ENCODE measurements around the gene OTX1. TPM values are rescaled to one million over a fixed set of nuclear protein-coding genes. Genes with fewer than 3 reads are reported as not detected.

Gene OTX1
- total RNA-seq, 1 donor from 2014 or later: 0.31 TPM

DNA sequence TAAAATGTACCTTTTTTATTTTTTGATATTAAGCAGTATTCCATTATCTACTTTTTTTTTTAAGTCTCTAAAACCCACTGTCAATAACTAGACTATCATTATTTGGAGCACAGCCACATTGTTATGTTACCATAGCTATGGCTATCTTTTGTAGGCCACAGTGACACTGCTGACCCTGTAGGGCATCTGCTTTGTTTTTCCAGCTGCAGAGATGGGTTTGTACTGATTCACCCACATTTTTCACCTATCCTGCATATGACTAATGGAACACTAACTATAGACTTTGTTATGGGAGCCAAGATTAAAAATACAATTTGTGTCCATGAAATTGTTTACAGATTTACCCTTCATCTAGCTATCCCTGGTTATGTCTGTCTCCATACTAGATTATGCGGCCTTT, 21.6 kb upstream of the OTX1 start:
- no peaks in the 10 kb centered on the region for H3K36me3 Mint-ChIP-seq (ENCODE audit: low read depth)
- intact Hi-C loops (cut with micrococcal nuclease): loop anchor here (10.0 kb wide), 1 partner anchor 574 kb away; no protein-coding TSS in a partner anchor
- no peaks in the 10 kb centered on the region for H3K9me3 Mint-ChIP-seq

DNA sequence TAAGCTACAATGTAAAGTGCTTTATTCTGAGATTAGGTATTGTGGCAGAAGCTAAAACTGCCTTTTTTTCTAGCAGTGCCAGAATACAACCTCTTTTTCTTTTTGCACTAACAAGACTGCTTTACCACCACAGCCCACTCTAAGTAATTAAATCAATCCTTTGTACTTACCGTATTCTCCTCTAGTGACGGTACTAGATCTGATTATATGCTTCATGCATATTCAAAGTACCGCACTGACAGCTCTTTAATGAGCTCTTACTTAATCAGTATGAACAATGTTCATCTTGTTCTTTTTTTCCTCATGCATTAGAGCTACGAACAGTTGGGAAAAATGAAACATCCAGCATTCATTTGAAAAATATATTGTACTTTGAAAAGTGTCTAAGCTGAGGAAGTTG, 16.1 kb upstream of the OTX1 start:
- no peak overlapping the region for H3K27ac Mint-ChIP-seq
- H3K4me1 Mint-ChIP-seq (ENCODE audit: low read depth): no peaks in the 10 kb centered on the region
- no peak for DNase-seq (ENCODE audit: low spot score)
- no peaks in the 10 kb centered on the region for H3K36me3 Mint-ChIP-seq (ENCODE audit: low read depth)
- intact Hi-C loops (cut with micrococcal nuclease): no loop called here
- no peaks in the 10 kb centered on the region for H3K27me3 Mint-ChIP-seq (ENCODE audit: insufficient read depth)
- no peaks in the 10 kb centered on the region for H3K9me3 Mint-ChIP-seq
- H3K4me3 Mint-ChIP-seq: no peak overlapping the region

More for the DNA sequence above, 21.6 kb upstream of the OTX1 start:
- H3K4me3 Mint-ChIP-seq: no peak overlapping the region
- no peak overlapping the region for H3K27ac Mint-ChIP-seq
- no peaks in the 10 kb centered on the region for H3K4me1 Mint-ChIP-seq (ENCODE audit: low read depth)
- DNase-seq (ENCODE audit: low spot score): no peak
- no peaks in the 10 kb centered on the region for H3K27me3 Mint-ChIP-seq (ENCODE audit: insufficient read depth)

GRCh38 chr2:63035169-63035568, 15.5 kb upstream of the OTX1 start:
- DNase-seq (ENCODE audit: low spot score): no peak
- Mint-ChIP-seq H3K36me3 (ENCODE audit: low read depth) (no peaks in the 10 kb centered on the region), H3K9me3 (no peaks in the 10 kb centered on the region), H3K4me3 (no peak overlapping the region), H3K27ac (no peak overlapping the region), H3K27me3 (ENCODE audit: insufficient read depth) (no peaks in the 10 kb centered on the region), H3K4me1 (ENCODE audit: low read depth) (no peaks in the 10 kb centered on the region)
- intact Hi-C loops (cut with micrococcal nuclease): no loop called here

- no peaks in the 10 kb centered on the region for H3K27me3 Mint-ChIP-seq (ENCODE audit: insufficient read depth)
- DNase-seq (ENCODE audit: low spot score): no peak
- no peak overlapping the region for H3K4me3 Mint-ChIP-seq
- no peak overlapping the region for H3K27ac Mint-ChIP-seq
- H3K4me1 Mint-ChIP-seq (ENCODE audit: low read depth): no peaks in the 10 kb centered on the region
- H3K36me3 Mint-ChIP-seq (ENCODE audit: low read depth): no peaks in the 10 kb centered on the region
- intact Hi-C loops (cut with micrococcal nuclease): no loop called here
- H3K9me3 Mint-ChIP-seq: no peaks in the 10 kb centered on the region
Observed at GRCh38 chr2:63035660-63036059, 15.0 kb upstream of the OTX1 start.

GRCh38 chr2:63038034-63038433, 12.6 kb upstream of the OTX1 start:
- H3K9me3 Mint-ChIP-seq: no peaks in the 10 kb centered on the region
- no peaks in the 10 kb centered on the region for H3K27me3 Mint-ChIP-seq (ENCODE audit: insufficient read depth)
- no peak overlapping the region for H3K4me3 Mint-ChIP-seq
- intact Hi-C loops (cut with micrococcal nuclease): no loop called here
- no peak overlapping the region for H3K27ac Mint-ChIP-seq
- no peaks in the 10 kb centered on the region for H3K4me1 Mint-ChIP-seq (ENCODE audit: low read depth)
- DNase-seq (ENCODE audit: low spot score): no peak
- H3K36me3 Mint-ChIP-seq (ENCODE audit: low read depth): no peaks in the 10 kb centered on the region

GRCh38 chr2:63040586-63040985, 10.0 kb upstream of the OTX1 start:
- intact Hi-C loops (cut with micrococcal nuclease): no loop called here
- H3K4me3 Mint-ChIP-seq: no peak overlapping the region
- no peaks in the 10 kb centered on the region for H3K36me3 Mint-ChIP-seq (ENCODE audit: low read depth)
- no peak overlapping the region for H3K27ac Mint-ChIP-seq
- H3K4me1 Mint-ChIP-seq (ENCODE audit: low read depth): no peaks in the 10 kb centered on the region
- H3K9me3 Mint-ChIP-seq: no peaks in the 10 kb centered on the region
- peaks cover 5% of the 10 kb centered on the region for H3K27me3 Mint-ChIP-seq (ENCODE audit: insufficient read depth)
- DNase-seq (ENCODE audit: low spot score): no peak

GRCh38 chr2:63041592-63041991, 9.0 kb upstream of the OTX1 start:
- H3K4me3 Mint-ChIP-seq: no peak overlapping the region
- H3K4me1 Mint-ChIP-seq (ENCODE audit: low read depth): no peaks in the 10 kb centered on the region
- H3K36me3 Mint-ChIP-seq (ENCODE audit: low read depth): peaks cover 1% of the 10 kb centered on the region
- no peaks in the 10 kb centered on the region for H3K9me3 Mint-ChIP-seq
- DNase-seq (ENCODE audit: low spot score): no peak
- peaks cover 14% of the 10 kb centered on the region for H3K27me3 Mint-ChIP-seq (ENCODE audit: insufficient read depth)
- no peak overlapping the region for H3K27ac Mint-ChIP-seq
- intact Hi-C loops (cut with micrococcal nuclease): no loop called here

GRCh38 chr2:63044362-63045327, 6.0 kb upstream of the OTX1 start:
- peaks cover 44% of the 10 kb centered on the region for H3K27me3 Mint-ChIP-seq (ENCODE audit: insufficient read depth)
- peaks cover 3% of the 10 kb centered on the region for H3K36me3 Mint-ChIP-seq (ENCODE audit: low read depth)
- peaks cover 17% of the 10 kb centered on the region for H3K4me1 Mint-ChIP-seq (ENCODE audit: low read depth)
- intact Hi-C loops (cut with micrococcal nuclease): loop anchor here (5.0 kb wide), 1 partner anchor 257 kb away; no protein-coding TSS in a partner anchor
- H3K9me3 Mint-ChIP-seq: no peaks in the 10 kb centered on the region
- no peak overlapping the region for H3K27ac Mint-ChIP-seq
- DNase-seq (ENCODE audit: low spot score): no peak
- H3K4me3 Mint-ChIP-seq: no peak overlapping the region

- H3K9me3 Mint-ChIP-seq: no peaks in the 10 kb centered on the region
- no peak overlapping the region for H3K27ac Mint-ChIP-seq
- no peak for DNase-seq (ENCODE audit: low spot score)
- peaks cover 55% of the 10 kb centered on the region for H3K27me3 Mint-ChIP-seq (ENCODE audit: insufficient read depth)
- intact Hi-C loops (cut with micrococcal nuclease): loop anchor here (5.0 kb wide), 1 partner anchor 259 kb away; no protein-coding TSS in a partner anchor
- no peak overlapping the region for H3K4me3 Mint-ChIP-seq
- H3K36me3 Mint-ChIP-seq (ENCODE audit: low read depth): peaks cover 3% of the 10 kb centered on the region
- peaks cover 21% of the 10 kb centered on the region for H3K4me1 Mint-ChIP-seq (ENCODE audit: low read depth)
Observed at GRCh38 chr2:63046552-63046951, 4.1 kb upstream of the OTX1 start.

DNA sequence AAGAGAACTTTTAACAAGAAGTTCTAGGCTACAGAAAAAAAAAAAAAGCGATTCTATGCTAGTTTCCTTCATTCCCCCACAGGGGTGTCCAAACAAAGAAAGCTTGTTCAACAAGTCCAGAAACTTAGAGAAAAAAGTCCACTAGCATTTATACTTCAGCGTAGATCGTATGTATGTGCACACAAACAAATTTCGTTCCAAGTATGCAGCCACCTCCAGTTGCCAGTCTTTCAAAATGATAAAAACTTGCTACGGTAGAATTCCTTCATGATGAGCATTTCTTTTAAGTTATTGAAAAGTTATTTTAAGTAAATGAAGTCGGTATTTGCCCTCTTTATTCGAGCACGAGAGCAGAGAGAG, 3.7 kb upstream of the OTX1 start:
- Mint-ChIP-seq H3K4me3 (no peak overlapping the region), H3K27ac (no peak overlapping the region), H3K36me3 (ENCODE audit: low read depth) (peaks cover 3% of the 10 kb centered on the region), H3K27me3 (ENCODE audit: insufficient read depth) (peaks cover 55% of the 10 kb centered on the region), H3K9me3 (no peaks in the 10 kb centered on the region), H3K4me1 (ENCODE audit: low read depth) (peaks cover 21% of the 10 kb centered on the region)
- no peak for DNase-seq (ENCODE audit: low spot score)
- intact Hi-C loops (cut with micrococcal nuclease): loop anchor here (5.0 kb wide), 1 partner anchor 260 kb away; no protein-coding TSS in a partner anchor

DNA sequence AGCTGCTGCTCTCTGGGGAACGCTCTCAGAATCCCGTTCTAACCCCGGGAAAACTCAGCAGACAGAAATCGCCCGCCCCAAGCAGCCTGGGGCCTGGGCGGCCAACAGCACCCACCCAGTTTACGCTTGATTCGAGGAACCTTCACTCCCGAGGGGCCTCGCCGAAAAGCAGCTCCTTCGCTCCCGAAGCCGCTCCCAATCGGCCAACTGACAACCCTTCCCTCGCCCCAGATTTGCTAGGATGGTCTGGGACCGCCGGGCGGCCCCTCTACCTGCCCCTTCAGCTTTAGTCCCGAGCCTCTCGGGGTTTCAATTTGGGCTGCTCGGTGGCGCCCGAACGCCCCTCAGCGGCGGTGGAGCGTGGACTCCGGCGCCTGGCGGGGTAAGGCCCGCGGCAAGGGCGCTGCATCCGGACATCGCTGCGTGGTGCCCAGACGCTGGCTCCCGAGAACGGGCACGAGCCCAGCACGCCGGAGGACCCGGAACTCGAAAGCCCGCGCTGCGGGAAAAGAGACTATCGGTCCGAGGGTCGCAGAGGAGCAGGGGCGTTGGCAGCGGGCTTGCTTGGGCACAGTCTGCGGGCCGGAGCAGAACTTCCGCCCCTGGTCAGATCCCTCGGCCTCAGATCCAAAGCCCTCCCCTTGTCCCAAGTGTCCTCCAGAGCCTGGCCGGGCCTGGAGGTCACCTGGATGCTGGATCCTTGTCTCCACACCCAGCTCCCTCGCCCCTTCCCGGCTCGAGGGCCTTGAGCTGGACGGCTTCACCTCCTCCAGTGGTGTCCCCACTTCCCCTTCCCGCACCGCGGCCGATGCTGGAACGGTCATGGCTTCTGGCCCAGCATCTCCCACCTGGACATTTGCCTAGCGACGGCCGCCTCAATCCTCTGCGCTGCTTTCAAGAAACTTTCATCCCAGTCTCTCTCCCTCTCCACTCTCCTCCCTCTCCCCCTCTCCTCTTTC, 3.0 kb upstream of the OTX1 start:
- Mint-ChIP-seq H3K27ac (no peak overlapping the region), H3K36me3 (ENCODE audit: low read depth) (peaks cover 3% of the 10 kb centered on the region), H3K27me3 (ENCODE audit: insufficient read depth) (peaks cover 61% of the 10 kb centered on the region), H3K4me1 (ENCODE audit: low read depth) (peaks cover 21% of the 10 kb centered on the region), H3K4me3 (peak overlapping the region; percentile 48), H3K9me3 (no peaks in the 10 kb centered on the region)
- DNase-seq (ENCODE audit: low spot score): no peak
- intact Hi-C loops (cut with micrococcal nuclease): loop anchor here (5.0 kb wide), 1 partner anchor 260 kb away; no protein-coding TSS in a partner anchor

- no peak for DNase-seq (ENCODE audit: low spot score)
- Mint-ChIP-seq H3K27ac (peak overlapping the region; percentile 85), H3K4me3 (peak overlapping the region; percentile 48), H3K27me3 (ENCODE audit: insufficient read depth) (peaks cover 67% of the 10 kb centered on the region), H3K4me1 (ENCODE audit: low read depth) (peaks cover 21% of the 10 kb centered on the region), H3K9me3 (no peaks in the 10 kb centered on the region), H3K36me3 (ENCODE audit: low read depth) (peaks cover 3% of the 10 kb centered on the region)
- intact Hi-C loops (cut with micrococcal nuclease): loop anchor here (5.0 kb wide), 1 partner anchor 261 kb away; no protein-coding TSS in a partner anchor
Observed at GRCh38 chr2:63048367-63049171, 2.1 kb upstream of the OTX1 start.
